AG09309 (cell line): Measurements from ENCODE around the gene PDE1A.

ENCODE experiments used
- DNase-seq: peaks from one replicate; pipeline ENCODE4 v3.0.0-alpha.2; 2010; ENCODE audit warnings: low read depth
- H3K4me3 ChIP-seq: 2 replicates; pipeline ENCODE4 v1.5.1; 2011; ENCODE audit warnings: mild to moderate bottlenecking, low read depth, low read length, moderate library complexity; ENCODE audit not compliant: control insufficient read depth
- CTCF ChIP-seq: IDR thresholded peaks from 2 replicates; pipeline ENCODE4 v1.5.1; 2011; ENCODE audit warnings: mild to moderate bottlenecking, low read depth, low read length, inconsistent platforms; ENCODE audit not compliant: insufficient read depth, control insufficient read depth; ENCODE audit errors: missing control alignments

Gene PDE1A

GRCh38 chr2:182220335-182220734, 206.5 kb downstream of the PDE1A start:
- H3K4me3 ChIP-seq, result no peak overlapping the region
- DNase-seq, result no peak
- TF ChIP-seq CTCF, result no peak

GRCh38 chr2:182210669-182211068, 216.2 kb downstream of the PDE1A start:
- DNase-seq, result no peak
- no peak for TF ChIP-seq CTCF

GRCh38 chr2:182208421-182208820, 218.4 kb downstream of the PDE1A start:
- no peak for TF ChIP-seq CTCF
- H3K4me3 ChIP-seq, result no peak overlapping the region
- no peak for DNase-seq

More at GRCh38 chr2:182210669-182211068, 216.2 kb downstream of the PDE1A start:
- H3K4me3 ChIP-seq, result no peak overlapping the region

- TF ChIP-seq CTCF, result no peak
- no peak overlapping the region for H3K4me3 ChIP-seq
- no peak for DNase-seq
These were observed 219.6 kb downstream of the PDE1A start for GRCh38 chr2:182207049-182207746.

- no peak for DNase-seq
- H3K4me3 ChIP-seq, result no peak overlapping the region
- TF ChIP-seq CTCF, result no peak
These were observed 229.3 kb downstream of the PDE1A start for GRCh38 chr2:182197529-182197928.

- H3K4me3 ChIP-seq, result no peak overlapping the region
- TF ChIP-seq CTCF, result no peak
- no peak for DNase-seq
These were observed 233.5 kb downstream of the PDE1A start for GRCh38 chr2:182193291-182193690.
